DLD1 (cell line): ENCODE data around the gene OLFML2B.

ENCODE experiments used
- in situ Hi-C: cut with HindIII; loops from 2 replicates; pipeline ENCODE4 v1.10.0; 2017; ENCODE audit warnings: low sequenced_read_pairs

Gene OLFML2B

DNA sequence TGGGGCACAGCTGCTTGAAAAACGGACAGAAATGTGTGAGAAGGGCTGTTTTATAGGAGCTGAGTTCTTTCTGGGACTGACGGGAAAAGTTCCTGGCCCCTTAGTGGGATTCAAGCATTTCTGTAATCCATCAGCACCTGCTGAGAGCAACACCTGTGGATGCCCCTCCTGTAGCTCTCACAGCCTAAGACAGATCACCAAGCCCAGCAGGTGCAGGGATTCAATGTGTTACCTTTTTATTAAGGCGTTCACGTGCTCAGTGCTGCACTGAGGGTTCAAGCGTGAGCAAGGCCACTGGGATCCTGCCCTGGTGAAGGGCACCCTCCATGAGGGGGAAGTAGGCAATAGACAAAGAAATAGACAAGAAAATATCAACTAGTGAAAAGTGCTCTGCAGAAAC is 14.9 kb downstream of the OLFML2B start:
- in situ Hi-C loops = no loop called here

DNA sequence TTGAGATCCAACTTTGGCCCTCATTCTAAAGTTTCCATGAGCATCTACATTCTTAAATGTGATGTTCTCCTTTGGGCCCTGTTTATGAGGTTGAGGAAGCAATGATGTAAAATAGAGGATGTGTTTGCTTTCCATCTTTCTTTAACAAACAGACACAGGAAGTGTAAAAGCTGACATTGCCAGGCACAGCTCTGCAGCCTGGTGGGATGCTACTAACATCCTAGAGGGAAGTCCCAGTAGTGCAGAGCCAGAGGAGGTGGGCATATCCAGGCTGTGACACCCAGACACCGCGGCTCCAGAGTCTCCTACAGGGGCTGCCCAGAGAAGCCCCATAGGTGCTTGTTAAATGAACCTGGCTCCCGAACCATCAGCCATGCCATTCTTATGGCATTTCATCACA is 16.2 kb downstream of the OLFML2B start:
- in situ Hi-C loops = no loop called here

DNA sequence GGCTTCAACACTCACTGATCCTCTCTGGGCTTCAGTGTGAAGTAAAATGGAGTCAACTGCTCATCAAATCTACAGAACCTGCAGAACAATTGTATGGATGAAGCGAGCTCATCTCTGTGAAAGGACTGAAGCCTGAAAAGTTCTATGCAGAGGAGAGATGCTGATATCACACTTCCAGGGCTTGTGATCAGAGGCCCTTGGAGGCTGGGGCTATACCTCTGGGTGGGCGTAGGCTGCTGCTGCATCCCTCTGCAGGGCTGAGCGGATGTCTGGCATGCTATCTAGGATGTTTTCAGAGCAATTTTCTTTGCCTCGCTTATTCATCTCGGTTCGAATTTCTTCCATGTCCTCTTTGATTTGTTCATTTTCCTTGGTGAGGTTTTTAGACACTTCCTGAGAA is 17.6 kb downstream of the OLFML2B start:
- in situ Hi-C loops = no loop called here

DNA sequence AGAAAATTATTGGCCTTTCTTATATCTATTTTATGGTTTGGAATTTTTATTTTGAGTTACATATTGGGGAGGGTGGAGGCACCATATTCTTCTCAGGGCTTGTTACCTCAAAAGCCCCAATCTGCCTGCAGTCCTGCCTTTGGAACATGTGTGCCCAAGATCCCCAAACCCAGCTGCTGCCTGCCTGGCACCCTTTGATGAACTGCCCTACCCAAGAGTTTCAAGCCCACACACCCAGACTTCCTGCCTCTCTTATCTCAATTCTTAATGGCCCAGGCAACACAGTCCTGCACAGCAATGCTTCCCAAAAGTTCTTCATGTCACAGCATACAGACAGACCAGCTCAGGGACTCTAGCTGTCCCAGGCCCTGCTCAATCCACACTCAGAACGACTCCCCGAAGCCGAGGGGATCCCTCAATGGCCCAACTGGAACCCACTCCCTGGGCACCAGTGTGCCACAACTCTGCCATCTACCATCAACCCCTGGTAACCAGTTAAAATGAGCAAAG is 19.2 kb downstream of the OLFML2B start:
- in situ Hi-C loops = no loop called here

DNA sequence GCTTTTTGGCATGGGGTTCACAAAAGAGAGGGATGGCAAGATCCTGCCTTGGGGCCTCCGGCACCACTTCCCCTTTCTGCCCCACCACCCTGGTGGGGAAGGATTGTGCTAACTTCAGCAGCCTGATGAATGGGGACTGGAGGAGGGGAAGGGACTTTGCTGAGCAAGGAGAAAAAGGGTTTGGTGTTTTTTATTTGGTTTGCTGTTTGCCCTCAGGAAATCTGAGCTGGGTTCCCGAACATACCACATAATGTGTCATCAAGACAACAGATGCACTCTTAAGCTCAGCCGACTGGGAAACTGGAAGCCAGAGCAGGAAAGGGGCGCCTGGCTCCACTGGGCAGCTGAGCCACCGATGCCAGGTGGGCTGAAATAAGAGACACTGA is 19.8 kb downstream of the OLFML2B start:
- in situ Hi-C loops = no loop called here

DNA sequence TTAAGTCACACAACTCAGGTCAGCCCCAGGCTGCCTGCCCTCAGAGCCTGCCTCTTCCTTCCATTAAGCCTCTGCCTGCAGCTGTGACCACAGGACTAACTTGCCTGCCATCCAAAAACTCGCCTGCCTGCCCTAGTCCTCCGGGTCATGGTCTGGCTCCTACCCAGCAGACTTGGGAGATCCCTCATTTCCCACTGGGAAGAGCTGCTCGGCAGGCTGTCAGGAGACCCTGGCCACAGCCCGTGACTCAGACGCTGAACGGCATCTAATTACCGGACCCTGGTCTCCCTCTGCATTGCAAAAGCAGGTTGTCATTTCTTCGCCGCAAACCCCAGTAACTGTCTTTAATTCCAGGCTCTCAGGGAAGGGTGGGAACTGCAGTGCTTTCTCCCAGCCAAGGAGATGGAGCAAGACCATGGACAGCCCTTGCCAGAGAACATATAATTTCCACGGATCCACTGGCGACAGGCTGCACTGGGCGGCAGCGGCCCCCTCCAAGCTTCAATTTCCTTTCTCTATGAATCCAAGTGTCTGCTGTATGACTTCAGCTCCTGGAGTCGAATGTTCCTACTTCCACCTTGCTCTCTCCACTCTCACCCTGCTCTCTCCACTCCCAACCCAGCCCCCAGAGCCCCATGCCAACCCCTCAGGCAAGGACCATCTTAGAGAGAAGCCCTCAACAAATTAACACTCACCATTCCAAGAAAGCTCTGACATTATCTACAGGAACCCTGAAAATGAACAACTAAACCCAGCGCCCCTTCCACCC is 20.4 kb downstream of the OLFML2B start:
- in situ Hi-C loops = no loop called here

DNA sequence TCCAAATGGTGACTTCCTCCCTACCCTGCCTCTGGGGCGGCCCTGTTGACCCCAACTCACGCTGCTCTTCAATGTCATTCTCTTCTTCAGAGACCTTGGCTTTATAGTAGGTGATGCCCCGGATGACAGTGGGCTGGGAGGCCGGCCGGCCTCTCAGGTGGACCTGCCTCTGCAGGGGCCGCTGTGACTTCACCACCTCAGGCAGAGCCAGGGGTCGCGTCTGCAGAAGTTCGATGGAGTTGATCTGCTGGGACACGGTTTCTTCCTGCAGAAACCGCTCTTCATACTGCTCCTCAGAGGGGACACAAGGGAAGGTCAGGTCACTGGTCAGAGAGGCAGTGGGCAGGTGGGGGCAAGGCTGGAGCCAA is 23.6 kb downstream of the OLFML2B start:
- in situ Hi-C loops = no loop called here

DNA sequence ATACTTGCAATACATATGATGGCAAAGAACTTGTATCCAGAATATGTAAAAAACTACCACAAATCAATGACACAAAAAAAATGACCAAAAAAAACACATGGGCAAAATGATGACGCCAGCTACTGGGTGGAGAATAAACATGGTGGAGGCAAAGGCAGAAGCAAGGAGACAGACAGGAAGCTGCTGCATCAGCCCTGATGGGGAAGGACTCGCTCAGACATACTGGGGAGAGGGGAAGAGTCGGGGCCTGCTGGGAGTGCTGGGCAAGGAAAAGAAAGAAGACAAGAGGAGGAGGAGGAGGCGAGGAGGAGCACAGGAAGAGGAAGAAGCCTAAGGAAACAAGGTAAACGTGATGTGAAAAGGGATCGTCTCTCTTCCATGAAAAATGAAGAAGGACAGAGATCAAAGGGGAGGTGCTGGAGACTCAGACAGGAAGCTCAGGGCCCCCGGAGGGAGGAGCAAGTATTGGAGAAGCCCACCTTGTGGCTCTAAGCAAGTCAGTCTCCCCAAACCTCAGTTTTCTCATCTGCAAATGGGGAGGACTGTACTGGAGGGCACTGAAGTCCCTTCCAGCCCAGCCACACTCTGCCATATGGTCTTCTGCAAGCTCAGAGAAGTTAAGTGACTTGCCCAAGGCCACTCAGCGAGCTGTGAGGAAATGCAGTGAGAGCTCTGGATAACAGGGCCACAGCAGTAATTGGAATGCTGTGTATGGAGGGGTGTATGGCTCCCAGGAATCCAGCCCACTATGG is 24.2 kb downstream of the OLFML2B start:
- in situ Hi-C loops = no loop called here

DNA sequence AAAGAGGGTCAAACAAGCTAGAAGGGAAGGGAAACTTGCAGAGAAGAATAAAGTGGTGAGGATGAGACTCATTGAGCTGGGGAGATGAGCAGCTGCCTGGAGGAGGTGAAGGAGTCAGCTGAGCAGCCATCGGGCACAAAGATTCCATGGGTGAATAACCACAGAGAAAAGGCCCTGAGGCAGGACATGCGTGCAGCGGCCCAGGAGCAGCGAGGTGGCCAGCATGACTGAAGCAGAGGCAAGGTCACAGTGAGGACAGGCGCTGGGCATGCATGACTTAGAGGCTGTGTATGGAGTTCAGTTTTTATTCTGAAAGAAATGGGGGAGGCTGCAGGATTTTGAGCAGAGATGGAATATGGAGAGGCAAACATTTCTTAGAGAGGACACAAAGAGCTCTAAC is 24.9 kb downstream of the OLFML2B start:
- in situ Hi-C loops = no loop called here

DNA sequence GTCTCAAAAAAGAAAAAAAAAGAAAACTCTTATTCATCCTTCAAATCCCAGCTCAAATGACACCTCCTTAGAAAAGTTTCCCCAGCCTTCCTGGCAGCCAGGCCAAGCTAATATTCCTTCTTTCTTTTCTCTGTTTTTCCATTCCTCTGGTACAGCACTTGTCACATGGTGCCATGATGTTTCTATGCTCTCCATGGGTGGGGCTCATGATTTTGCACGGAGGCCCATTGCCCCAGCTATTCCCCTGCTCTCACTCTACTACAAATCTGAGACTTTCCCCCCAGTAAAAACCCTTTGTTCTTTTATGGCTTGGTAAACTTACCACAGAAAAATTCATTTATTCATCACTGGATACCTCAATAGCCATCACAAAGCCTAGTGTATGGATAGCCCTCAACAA is 26.5 kb downstream of the OLFML2B start:
- in situ Hi-C loops = no loop called here

DNA sequence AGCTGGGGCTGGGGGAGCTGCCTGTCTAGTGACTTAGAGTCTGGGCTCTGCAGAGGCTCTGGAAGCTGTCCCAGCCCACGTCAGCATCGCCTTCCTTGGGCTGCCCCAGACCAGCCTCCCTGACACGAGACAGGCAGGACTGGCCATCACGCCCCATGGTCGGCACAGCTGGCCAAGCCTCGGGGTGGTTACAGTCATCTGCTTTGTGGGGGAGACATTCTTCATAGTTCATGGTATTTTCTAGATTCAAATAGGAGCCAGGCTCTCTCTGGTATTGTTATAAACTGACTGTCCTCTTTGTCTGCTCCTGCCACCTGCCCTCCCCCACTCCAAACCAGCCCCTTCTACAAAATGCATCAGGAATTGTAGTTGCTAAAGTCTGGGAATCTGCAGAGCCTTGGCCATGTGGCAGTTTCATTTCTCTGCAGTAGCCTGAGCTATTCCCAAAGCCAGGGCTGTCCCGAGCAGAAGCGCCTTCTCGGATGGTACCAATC is 29.4 kb downstream of the OLFML2B start:
- in situ Hi-C loops = no loop called here

DNA sequence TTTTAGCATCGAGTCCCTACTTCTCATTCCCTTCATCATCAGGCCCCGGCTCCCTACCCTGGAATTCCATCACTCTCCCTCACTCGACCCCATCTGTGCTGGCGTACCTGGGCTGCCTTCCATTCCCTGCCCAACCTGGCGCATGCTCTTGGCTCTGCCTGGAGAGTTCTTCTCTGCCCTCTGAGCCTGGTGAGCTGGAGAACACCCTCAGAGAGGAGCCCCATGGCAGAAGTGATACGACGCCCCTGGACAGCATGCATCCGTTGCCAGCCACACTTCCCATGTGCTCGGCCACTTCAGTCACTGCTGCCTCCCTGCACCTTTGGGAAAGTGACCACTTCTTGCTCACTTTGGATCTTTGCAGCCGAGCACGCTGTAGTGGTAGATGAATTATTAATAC is 30.1 kb downstream of the OLFML2B start:
- in situ Hi-C loops = no loop called here

DNA sequence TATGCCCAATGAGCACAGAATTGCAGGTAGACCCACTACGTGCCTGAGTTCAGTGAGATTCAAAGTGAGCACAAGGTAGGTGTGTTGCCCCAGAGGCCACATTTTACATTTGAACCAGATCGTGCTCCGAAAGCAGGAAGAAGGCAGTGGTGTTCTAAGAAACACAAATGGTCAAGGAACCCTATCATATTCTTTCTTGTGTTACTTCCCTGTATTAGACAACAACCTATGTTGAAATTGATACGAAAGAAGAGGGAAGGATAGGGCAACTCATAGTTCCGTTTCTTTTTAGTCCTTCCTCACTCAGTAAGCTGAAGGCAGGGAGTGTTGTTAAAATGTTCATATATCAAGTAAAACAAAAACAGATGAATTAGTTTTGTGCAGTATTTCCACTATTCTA is 33.9 kb downstream of the OLFML2B start:
- in situ Hi-C loops = no loop called here

DNA sequence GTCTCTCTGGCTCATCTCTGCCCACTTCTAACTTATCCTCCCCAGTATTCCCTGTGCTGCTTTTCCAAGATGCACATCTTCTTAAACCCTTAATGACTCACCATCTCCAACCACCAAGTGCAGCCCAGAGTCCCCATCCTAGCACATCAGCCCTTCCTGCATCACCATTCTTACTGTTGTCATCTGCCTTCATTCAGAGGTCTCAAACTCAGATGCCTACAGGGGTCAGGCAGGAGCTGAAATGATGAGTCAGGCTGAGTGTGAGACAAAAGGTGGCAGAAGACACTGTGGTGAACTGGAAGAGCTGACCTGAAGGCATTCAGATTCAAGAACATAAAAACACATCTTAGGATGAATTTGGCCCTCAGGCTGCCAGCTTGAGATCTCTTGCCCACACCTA is 34.6 kb downstream of the OLFML2B start:
- in situ Hi-C loops = no loop called here

DNA sequence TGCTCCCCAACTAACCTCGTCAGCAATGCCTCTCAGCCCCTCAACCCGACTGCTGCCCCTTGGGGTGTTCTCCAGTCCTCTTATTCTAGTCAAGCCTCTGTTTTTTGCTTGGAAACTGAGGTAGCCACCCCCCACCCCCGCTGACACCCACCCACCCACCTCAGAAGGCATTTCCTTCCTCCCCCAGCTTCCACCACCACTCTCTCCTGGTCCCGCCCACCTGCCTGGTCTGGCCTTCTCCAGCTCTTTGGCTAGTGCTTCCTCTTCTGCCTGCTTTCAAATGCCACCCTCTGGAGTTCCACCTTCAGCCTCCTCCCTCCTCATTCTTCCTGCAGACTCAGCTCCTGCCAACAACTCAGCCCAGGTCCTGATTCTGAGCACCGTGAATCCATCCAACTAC is 35.3 kb downstream of the OLFML2B start:
- in situ Hi-C loops = no loop called here

DNA sequence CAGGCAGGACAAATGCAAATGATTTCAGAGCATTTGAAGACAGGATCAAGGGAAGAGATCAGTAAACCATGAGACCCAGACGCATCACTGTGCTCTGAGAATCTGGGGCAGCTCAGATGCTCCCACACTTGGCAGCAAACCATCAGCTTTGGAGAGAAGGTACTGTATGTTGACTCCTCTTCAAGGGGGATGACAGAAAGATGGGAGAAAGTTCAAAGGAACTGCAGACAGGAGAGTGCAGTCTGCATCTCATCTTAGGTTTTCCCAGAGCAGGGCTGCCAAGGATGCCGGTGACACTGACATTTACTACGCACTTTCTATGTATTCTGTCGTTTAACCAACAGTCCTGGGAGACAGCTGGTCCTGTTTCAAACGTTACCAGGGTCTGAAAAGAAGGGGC is 35.8 kb downstream of the OLFML2B start:
- in situ Hi-C loops = no loop called here

DNA sequence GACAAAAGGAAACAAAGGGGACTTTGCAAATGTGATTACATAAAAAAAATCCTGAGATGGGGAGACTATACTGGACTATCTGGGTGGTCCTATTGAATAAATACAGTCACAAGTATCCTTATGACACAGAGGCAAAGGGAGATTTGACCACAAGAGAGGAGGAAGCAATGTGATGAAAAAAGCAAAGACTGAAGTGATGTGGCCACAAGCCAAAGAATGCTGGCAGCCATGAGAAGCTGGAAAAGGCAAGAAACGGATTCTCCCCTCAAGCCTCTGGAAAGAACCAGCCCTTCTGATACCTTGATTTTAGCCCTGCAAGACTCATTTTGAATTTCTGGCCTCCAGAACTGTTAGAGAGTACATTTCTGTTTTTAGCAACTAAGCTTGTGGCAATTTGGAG is 36.4 kb downstream of the OLFML2B start:
- in situ Hi-C loops = no loop called here

DNA sequence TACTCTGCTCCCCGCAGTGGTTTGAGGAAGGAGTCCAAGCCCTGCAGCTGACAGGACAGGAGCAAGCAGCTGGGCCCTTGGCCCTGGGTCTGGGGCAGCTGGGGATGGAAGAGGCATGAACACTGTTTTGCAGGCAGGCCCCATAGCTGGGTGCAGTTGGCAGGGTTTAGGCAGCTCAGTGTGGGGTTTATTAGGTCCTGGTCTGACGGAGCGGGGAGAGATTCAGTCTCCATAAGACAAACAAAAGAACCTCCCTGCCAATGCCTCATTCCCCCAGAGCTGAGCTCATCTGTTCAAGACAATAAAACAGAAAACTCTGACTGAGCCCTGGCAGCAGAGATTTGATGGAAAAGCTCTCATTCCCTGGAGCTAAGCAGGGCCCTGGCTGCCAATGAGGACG is 37.3 kb downstream of the OLFML2B start:
- in situ Hi-C loops = no loop called here

DNA sequence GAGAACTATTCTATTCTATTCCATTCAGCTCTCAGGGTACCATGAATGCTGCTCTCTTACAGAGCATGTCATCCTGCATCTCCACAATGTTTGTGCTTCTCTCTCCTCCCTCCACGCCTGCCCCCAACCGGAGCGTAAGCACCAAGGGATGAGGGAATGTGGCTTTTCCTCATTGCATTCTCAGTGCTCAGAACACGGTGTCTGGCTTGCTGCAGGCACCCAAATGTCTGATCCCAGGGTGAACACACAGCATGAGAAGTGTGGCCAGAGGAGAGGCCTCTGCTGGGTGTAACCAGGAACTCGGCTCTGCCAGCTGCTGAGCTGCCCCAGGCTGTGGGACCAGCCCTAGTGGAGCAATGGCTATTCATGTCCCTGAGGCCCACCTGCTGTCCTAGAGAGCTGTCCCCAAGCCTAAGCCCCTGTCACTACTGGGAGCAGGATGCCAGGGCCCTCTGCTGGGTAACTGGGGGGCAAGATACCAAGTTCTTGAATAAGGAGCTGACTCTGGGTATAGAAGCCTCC is 38.3 kb downstream of the OLFML2B start:
- in situ Hi-C loops = no loop called here

DNA sequence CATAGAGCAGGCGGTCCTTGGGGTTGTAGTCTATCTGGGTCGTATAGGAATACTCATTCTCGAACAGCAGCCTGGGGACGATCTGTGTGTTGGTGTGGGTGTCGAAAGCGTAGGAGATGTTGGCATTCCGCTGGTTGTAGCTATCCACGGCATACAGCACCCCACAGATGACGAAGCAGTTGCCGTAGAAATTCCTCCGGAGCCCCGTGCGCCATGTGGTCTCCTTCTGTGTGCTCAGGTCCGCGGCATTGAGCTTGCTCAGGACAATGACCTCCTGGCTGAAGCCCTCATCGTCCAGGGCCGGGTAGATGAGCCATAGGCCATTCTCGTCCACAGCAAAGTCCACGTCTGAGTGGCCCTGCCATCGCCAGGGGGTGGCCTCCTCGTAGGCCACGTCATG is 39.9 kb downstream of the OLFML2B start:
- in situ Hi-C loops = no loop called here

DNA sequence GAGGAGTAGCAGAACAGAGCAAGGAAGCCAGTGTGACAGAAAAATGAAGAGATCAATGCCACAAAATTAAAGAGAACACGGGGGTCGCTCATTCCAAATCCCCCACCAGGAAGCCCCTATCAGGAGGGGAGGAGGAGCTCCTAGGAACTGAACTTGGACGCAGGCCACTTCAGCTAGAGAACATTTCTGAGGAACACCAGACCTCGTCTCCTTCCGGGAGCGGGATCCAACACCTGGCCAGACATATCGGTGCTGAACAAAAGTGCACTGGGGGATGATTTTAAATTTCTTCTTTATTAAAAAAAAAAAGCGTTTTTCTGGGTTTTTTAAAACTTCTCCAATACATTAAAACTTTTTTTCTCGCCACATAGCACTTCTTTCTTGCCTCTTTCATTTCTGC is 40.8 kb downstream of the OLFML2B start:
- in situ Hi-C loops = no loop called here

DNA sequence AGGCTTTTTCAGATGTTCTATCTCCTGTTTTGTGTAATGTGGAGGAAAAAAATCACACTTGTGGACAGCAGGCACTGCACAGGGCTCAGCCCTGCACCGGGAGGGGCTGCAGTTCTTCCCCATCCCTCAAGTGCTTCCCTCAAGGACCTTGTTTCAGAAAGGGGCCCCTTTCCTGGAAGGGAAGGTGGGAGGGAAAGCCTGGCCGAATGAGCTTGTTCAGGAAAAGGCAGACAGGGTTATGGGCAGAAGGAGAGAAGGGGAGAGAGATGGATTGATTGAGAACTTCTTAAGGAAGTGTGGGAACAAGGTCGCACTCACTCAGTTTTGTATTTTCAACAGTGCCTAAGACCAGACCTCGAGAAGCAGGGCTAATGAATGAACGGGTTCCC is 41.2 kb downstream of the OLFML2B start:
- in situ Hi-C loops = no loop called here
